Stimulated activated memory B cell treated with anti-CD40 and anti-IgM and Interleukin-4, amounts not matched to agents 10 μg/mL and 1 μg/mL and 100 μg/mL, for 72 hours (primary cell): ENCODE results near the gene ZNHIT3.
"Not testable (repeated sequence)": the region's sequence is repeated elsewhere in the genome, so short reads cannot be mapped to it uniquely, and the experiment has no call there.

Source experiments
- ATAC-seq: fragments of 150-1000 bp; cut with Tn5 transposase; 2 replicates; pipeline ENCODE4 v1.10.0; 2021
- H3K27ac Mint-ChIP-seq: one replicate; pipeline ENCODE4 v1.8.0; 2022; ENCODE audit warnings: mild to moderate bottlenecking, mixed read lengths
- H3K27me3 Mint-ChIP-seq: one replicate; pipeline ENCODE4 v1.8.0; 2022; ENCODE audit warnings: mixed read lengths
- H3K36me3 Mint-ChIP-seq: one replicate; pipeline ENCODE4 v1.8.0; 2022; ENCODE audit warnings: mixed read lengths
- H3K4me1 Mint-ChIP-seq: one replicate; pipeline ENCODE4 v1.8.0; 2022; ENCODE audit warnings: mixed read lengths
- H3K4me3 Mint-ChIP-seq: one replicate; pipeline ENCODE4 v1.8.0; 2022; ENCODE audit warnings: mild to moderate bottlenecking, moderate library complexity, mixed read lengths
- H3K9me3 Mint-ChIP-seq: one replicate; pipeline ENCODE4 v1.8.0; 2022; ENCODE audit warnings: mixed read lengths

The ZNHIT3 gene

GRCh38 chr17:36486204-36487194, at the start of gene ZNHIT3:
Gene ZNHIT3, plus strand, starts transcription at chr17:36486681. Its CDS starts 19 bp downstream, at chr17:36486700.
- H3K4me1 Mint-ChIP-seq = peaks cover 71% of the 10 kb centered on the region
- H3K36me3 Mint-ChIP-seq = peaks cover 21% of the 10 kb centered on the region
- no peaks in the 10 kb centered on the region for H3K9me3 Mint-ChIP-seq
- peak within 1 kb of the TSS; percentile 95 for H3K27ac Mint-ChIP-seq
- peaks cover 27% of the 10 kb centered on the region for H3K27me3 Mint-ChIP-seq
- peak within 1 kb of the TSS; percentile 95 for H3K4me3 Mint-ChIP-seq
- peak; percentile 95 for ATAC-seq

DNA sequence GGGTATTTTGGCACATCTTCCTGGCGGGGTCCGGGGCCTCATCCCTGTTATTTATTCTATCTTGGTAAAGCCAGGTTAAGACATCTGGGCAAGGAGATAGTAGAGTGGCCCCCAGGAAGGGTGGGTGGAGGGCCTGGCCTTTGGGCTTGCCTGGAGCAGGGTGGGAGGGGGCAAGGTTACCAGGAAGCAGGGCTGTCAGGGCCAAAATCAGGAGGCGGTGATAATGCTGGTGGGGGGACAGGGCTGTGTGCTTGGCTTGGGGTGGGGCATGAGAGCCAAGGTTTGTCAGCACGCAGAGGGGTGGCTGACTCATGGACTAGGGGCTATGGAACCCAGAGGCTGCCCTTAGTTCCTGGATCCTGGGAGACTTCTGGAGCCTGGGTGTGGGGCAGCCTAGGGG, 44.7 kb upstream of the ZNHIT3 start:
- H3K27ac Mint-ChIP-seq, H3K4me3 Mint-ChIP-seq, H3K4me1 Mint-ChIP-seq, H3K36me3 Mint-ChIP-seq, H3K9me3 Mint-ChIP-seq, H3K27me3 Mint-ChIP-seq: not testable (repeated sequence)
- ATAC-seq = peak; percentile 56

GRCh38 chr17:36443777-36444176, 42.7 kb upstream of the ZNHIT3 start:
- ATAC-seq = no peak
- no peaks in the 10 kb centered on the region for H3K36me3 Mint-ChIP-seq
- no peaks in the 10 kb centered on the region for H3K9me3 Mint-ChIP-seq
- no peaks in the 10 kb centered on the region for H3K4me1 Mint-ChIP-seq
- no peaks in the 10 kb centered on the region for H3K27me3 Mint-ChIP-seq
- no peak overlapping the region for H3K4me3 Mint-ChIP-seq
- no peak overlapping the region for H3K27ac Mint-ChIP-seq

DNA sequence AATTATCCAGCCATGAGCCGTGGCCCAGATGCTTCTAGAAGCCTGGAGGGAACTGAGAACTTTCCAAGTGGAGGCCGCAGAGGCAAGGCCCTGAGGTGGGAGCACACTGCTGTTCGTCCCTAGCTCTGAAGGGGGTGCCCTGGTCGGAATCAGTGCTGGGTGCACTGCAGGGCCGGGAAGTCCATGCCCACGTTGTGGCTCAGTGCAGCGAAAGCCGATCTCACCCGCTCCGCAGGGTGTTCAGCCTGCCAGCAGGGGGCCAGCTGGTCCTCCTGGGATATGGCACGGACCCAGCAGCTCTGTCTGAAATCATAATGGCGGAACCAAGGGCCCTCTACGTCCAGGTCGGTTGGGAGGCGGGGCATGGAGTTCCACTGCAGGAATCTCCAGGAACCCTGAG, 36.5 kb upstream of the ZNHIT3 start:
- H3K4me1 Mint-ChIP-seq, H3K36me3 Mint-ChIP-seq, ATAC-seq, H3K27ac Mint-ChIP-seq, H3K27me3 Mint-ChIP-seq, H3K4me3 Mint-ChIP-seq, H3K9me3 Mint-ChIP-seq: not testable (repeated sequence)

GRCh38 chr17:36452888-36453287, 33.6 kb upstream of the ZNHIT3 start:
- not testable (repeated sequence) for H3K27ac Mint-ChIP-seq, H3K9me3 Mint-ChIP-seq, H3K4me3 Mint-ChIP-seq, H3K36me3 Mint-ChIP-seq, H3K27me3 Mint-ChIP-seq, ATAC-seq, H3K4me1 Mint-ChIP-seq

- H3K4me3 Mint-ChIP-seq, H3K9me3 Mint-ChIP-seq, H3K36me3 Mint-ChIP-seq, H3K27ac Mint-ChIP-seq, H3K4me1 Mint-ChIP-seq, ATAC-seq: not testable (repeated sequence)
- H3K27me3 Mint-ChIP-seq = peaks cover 39% of the 10 kb centered on the region
Measured at GRCh38 chr17:36457701-36458100, 28.8 kb upstream of the ZNHIT3 start.

- Mint-ChIP-seq H3K36me3 (no peaks in the 10 kb centered on the region), H3K4me3 (no peak overlapping the region), H3K4me1 (no peaks in the 10 kb centered on the region), H3K27me3 (peaks cover 51% of the 10 kb centered on the region), H3K27ac (no peak overlapping the region), H3K9me3 (no peaks in the 10 kb centered on the region)
- no peak for ATAC-seq
Measured at GRCh38 chr17:36459045-36459444, 27.4 kb upstream of the ZNHIT3 start.

- no peak for ATAC-seq
- H3K4me3 Mint-ChIP-seq = no peak overlapping the region
- H3K27me3 Mint-ChIP-seq = peaks cover 52% of the 10 kb centered on the region
Measured at GRCh38 chr17:36459601-36460000, 26.9 kb upstream of the ZNHIT3 start.

GRCh38 chr17:36460265-36460937, 26.1 kb upstream of the ZNHIT3 start:
- peaks cover 60% of the 10 kb centered on the region for H3K27me3 Mint-ChIP-seq
- H3K36me3 Mint-ChIP-seq = no peaks in the 10 kb centered on the region
- no peak for ATAC-seq
- no peak overlapping the region for H3K4me3 Mint-ChIP-seq
- H3K27ac Mint-ChIP-seq = no peak overlapping the region
- H3K4me1 Mint-ChIP-seq = no peaks in the 10 kb centered on the region
- H3K9me3 Mint-ChIP-seq = no peaks in the 10 kb centered on the region

More at GRCh38 chr17:36459601-36460000, 26.9 kb upstream of the ZNHIT3 start:
- H3K4me1 Mint-ChIP-seq = no peaks in the 10 kb centered on the region
- H3K27ac Mint-ChIP-seq = no peak overlapping the region
- H3K36me3 Mint-ChIP-seq = no peaks in the 10 kb centered on the region
- no peaks in the 10 kb centered on the region for H3K9me3 Mint-ChIP-seq

DNA sequence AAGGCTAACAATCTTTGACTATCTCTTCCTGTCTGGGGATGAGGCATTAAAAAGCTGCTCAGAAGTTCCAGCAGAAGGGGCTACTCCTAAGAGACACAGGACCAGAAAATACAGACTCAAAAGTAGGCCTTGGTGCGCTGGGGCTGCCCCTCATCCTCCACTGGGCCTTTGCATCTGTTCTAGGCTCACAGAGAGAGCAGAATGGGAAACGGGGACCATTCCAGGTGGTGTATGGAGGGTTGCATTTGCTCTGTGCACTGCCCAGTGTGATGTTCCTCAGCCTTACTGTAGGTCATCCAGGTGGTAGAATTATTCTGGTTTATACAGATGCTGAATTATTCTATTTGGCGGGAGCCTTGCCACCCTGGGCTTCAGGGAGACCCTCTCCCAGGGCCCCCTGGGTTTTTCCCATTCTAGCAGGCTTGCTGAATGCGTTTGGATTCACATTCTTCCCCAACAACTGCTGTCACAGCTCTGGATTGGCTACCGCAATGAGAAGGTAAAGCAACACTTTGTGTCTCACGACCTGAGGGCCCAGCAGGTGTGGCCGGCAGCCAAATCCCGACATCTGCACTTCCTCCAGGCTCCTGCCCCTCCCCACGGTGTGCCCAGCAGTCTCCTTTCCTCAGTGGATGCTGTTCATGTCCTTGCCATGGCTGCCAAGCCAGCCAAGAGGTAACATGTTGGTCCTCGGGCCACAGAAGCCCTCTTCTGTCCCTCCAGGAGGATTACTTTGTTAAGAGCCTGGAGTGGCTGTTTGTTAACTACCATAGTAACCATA, 25.0 kb upstream of the ZNHIT3 start:
- H3K4me3 Mint-ChIP-seq = no peak overlapping the region
- H3K27me3 Mint-ChIP-seq = peaks cover 68% of the 10 kb centered on the region
- no peak for ATAC-seq
- H3K4me1 Mint-ChIP-seq = no peaks in the 10 kb centered on the region
- no peaks in the 10 kb centered on the region for H3K36me3 Mint-ChIP-seq
- H3K9me3 Mint-ChIP-seq = no peaks in the 10 kb centered on the region
- no peak overlapping the region for H3K27ac Mint-ChIP-seq

DNA sequence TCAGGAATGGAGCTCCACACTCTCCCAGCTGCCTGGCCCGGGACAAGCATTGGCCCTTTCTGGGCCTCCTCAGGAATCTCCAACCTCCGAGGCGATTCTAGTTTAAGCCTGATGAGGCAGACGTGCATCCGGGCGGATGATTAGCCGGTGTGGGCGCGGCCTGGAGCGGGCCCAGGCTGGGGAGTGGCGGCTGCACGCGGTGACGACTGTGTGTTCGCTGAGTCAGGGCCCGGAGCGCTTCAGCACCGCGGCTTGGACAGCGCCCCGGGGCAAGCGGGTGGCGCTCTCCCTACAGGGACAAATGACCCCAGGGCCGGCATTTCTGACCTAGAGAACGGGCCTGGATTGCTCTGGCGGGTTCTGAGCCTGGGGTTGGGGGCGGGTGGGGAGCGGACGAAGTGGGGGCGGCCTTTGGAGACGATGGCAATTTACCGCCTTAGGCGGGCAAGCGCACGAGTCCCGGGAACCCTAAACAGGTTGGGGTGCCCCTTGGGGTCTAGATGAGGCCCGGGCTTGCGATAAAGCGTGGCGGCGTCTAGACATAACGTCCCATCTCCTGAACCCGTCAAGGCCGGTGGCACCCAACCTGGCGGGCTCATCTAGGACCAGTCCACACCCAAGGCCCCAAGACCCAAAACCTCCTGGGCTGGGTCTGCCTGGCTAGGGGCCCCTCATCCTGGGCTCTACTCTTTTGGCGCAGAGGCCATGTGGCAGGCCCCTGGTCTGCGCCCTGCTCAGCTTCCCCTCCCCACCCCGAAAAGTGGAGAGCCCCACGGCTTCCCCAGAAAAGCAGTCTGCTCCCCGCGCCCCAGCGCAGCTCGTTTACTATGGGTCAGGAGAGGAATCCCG, 22.3 kb upstream of the ZNHIT3 start:
- H3K27ac Mint-ChIP-seq = no peak overlapping the region
- H3K9me3 Mint-ChIP-seq = no peaks in the 10 kb centered on the region
- H3K36me3 Mint-ChIP-seq = no peaks in the 10 kb centered on the region
- no peaks in the 10 kb centered on the region for H3K4me1 Mint-ChIP-seq
- peaks cover 87% of the 10 kb centered on the region for H3K27me3 Mint-ChIP-seq
- H3K4me3 Mint-ChIP-seq = no peak overlapping the region
- ATAC-seq = peak; percentile 49

DNA sequence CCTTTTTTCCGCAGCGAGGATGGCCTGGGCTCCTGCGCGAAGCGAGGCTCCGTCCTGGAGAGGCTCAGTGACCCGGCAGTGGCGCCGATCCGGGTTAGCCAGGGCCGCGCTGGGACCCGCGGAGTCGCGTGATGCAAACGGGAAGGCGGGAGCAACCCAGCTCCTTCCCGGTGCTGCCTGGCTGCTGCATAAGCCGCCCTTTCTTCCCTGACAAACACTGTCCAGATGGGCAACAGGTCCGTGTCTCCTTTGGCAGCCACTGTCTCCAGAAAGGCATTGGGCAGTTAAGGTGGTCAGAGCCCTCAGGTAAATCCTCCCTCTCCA, 21.8 kb upstream of the ZNHIT3 start:
- no peak overlapping the region for H3K27ac Mint-ChIP-seq
- ATAC-seq = no peak
- no peaks in the 10 kb centered on the region for H3K36me3 Mint-ChIP-seq
- no peak overlapping the region for H3K4me3 Mint-ChIP-seq
- peaks cover 83% of the 10 kb centered on the region for H3K27me3 Mint-ChIP-seq
- no peaks in the 10 kb centered on the region for H3K9me3 Mint-ChIP-seq
- peaks cover under 1% of the 10 kb centered on the region for H3K4me1 Mint-ChIP-seq

DNA sequence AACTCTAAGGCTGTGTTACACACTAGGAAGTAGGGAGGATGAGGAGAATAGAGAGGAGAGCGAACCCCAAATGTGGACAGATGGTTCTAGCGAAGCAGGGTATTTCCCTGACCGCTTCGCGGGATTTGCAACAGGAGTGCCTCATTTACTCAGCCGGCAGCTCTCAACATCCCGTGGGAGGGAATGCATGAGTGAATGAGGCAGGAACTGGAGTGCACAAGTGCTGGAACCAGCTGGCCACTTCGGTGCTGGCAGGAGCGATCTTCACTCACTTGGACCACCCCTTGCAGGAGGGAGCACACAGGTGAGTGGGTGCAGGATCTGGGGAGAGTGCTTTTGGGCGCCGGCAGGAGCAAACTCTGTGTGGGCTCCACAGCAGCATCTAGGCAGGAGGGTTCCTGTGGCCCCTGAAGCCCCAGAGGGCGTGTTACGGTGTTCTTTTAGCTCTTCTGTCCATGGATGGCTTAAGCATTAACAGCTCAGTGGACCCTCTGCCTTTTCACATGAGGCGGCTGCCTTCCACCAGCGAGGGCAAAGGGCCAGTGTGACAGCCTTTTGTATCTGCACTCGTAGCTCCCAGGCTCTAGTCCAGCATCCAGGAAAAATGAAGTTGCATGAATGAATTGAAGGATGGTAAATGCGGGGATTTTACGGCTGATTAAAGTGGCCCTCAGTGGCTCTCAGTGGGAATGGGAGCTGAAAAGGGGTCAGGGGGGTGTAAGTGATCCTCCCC, 17.4 kb upstream of the ZNHIT3 start:
- H3K27me3 Mint-ChIP-seq = peaks cover 41% of the 10 kb centered on the region
- no peak for ATAC-seq
- no peak overlapping the region for H3K4me3 Mint-ChIP-seq

GRCh38 chr17:36469733-36470132, 16.7 kb upstream of the ZNHIT3 start:
- Mint-ChIP-seq H3K9me3 (no peaks in the 10 kb centered on the region), H3K36me3 (no peaks in the 10 kb centered on the region), H3K27me3 (peaks cover 39% of the 10 kb centered on the region), H3K27ac (no peak overlapping the region), H3K4me3 (no peak overlapping the region), H3K4me1 (peaks cover 14% of the 10 kb centered on the region)
- no peak for ATAC-seq

More for the DNA sequence above, 17.4 kb upstream of the ZNHIT3 start:
- no peak overlapping the region for H3K27ac Mint-ChIP-seq
- no peaks in the 10 kb centered on the region for H3K36me3 Mint-ChIP-seq
- H3K9me3 Mint-ChIP-seq = no peaks in the 10 kb centered on the region
- peaks cover 14% of the 10 kb centered on the region for H3K4me1 Mint-ChIP-seq
